OCI-LY1 (cell line): ENCODE data around the gene CD2.

Experiments
- CTCF ChIP-seq: fragments of 200-600 bp; sonication (generic), shearing (Covaris generic); IDR thresholded peaks from 2 replicates; pipeline ENCODE4 v1.5.1; 2017; ENCODE audit warnings: mild to moderate bottlenecking, antibody characterized with exemption, low read length, moderate library complexity, mixed read lengths
- EZH2 ChIP-seq: fragments of 200-600 bp; sonication (generic), shearing (Covaris generic); IDR thresholded peaks from 2 replicates; pipeline ENCODE4 v1.8.0; 2017; ENCODE audit warnings: borderline replicate concordance, mixed run types, mild to moderate bottlenecking, antibody characterized with exemption, low read length, moderate library complexity, mixed read lengths

GRCh38 chr1:116732726-116733125 lies 21.5 kb upstream of the CD2 start:
- no peak for TF ChIP-seq CTCF
- TF ChIP-seq EZH2, result no peak
